ENCODE data around the gene KIF3B.
A peak's percentile ranks its signal among the peaks of the same experiment; 100 is the strongest.
"Not testable (repeated sequence)": the region's sequence is repeated elsewhere in the genome, so short reads cannot be mapped to it uniquely, and the experiment has no call there.

KIF3B gene

DNA sequence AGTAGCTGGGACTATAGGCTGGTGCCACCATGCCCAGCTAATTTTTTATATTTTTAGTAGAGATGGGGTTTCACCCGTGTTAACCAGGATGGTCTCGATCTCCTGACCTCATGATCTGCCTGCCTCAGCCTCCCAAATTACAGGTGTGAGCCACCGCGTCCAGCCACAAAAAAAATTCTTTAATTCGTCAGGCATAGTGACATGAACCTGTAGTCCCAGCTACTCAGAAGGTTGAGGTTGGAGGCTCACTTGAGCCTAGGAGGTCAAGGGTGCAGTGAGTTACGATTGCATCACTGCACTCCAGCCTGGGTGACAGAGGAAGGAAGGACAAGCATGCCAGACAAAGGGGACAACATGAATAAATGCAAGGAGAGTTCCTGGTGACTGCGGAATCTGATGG lies 61.2 kb downstream of the KIF3B start:
- Histone ChIP-seq H3K4me1 (ENCODE audit: insufficient read depth, insufficient read length) (peaks cover 5% of the 10 kb centered on the region), H3K4me3 (ENCODE audit: insufficient read length, low read depth) (no peak overlapping the region), H3K9me3 (ENCODE audit: insufficient read depth, low read length) (no peaks in the 10 kb centered on the region), H3K36me3 (ENCODE audit: insufficient read depth, insufficient read length, low read length) (peaks cover 8% of the 10 kb centered on the region), H3K27me3 (ENCODE audit: insufficient read depth, insufficient read length) (no peaks in the 10 kb centered on the region), H3K9ac (ENCODE audit: insufficient read length, low read depth) (no peak overlapping the region)
- DNase-seq (ENCODE audit: low read depth, low spot score), result no peak
- no peak for TF ChIP-seq SUZ12 (IDR thresholded peaks at IDR 0.05; ENCODE audit: extremely low read depth, insufficient read depth, insufficient read length)
- TF ChIP-seq YY1 (IDR thresholded peaks at IDR 0.05; ENCODE audit: insufficient read depth, insufficient read length), result no peak
- TF ChIP-seq ZNF274 (IDR thresholded peaks at IDR 0.05; ENCODE audit: low read depth, low read length), result no peak

DNA sequence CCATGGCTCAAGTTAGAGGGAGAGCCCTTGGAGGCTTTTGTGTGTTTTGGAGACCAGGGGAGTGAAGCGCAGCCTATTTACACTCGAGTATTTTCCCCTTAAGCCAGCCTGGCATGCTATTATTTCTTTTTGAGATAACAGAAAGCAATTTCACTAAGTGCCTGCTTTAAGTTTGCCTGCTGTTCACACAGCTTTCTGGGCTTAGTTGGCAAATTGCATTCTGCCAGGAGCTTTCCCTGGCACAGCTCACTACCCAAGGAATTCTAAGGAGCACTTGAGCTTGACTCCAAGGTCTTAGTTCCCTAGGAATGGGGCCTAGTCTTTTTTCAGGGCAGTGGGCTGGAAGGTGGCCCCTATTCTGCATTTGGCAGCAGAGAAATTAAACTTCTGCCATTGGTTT lies 61.7 kb downstream of the KIF3B start:
- TF ChIP-seq SUZ12 (IDR thresholded peaks at IDR 0.05; ENCODE audit: extremely low read depth, insufficient read depth, insufficient read length) (no peak), ZNF274 (IDR thresholded peaks at IDR 0.05; ENCODE audit: low read depth, low read length) (no peak)
- Histone ChIP-seq H3K9me3 (ENCODE audit: insufficient read depth, low read length) (no peaks in the 10 kb centered on the region), H3K9ac (ENCODE audit: insufficient read length, low read depth) (no peak overlapping the region), H3K4me1 (ENCODE audit: insufficient read depth, insufficient read length) (peaks cover 5% of the 10 kb centered on the region), H3K36me3 (ENCODE audit: insufficient read depth, insufficient read length, low read length) (peaks cover 3% of the 10 kb centered on the region), H3K4me3 (ENCODE audit: insufficient read length, low read depth) (no peak overlapping the region), H3K27me3 (ENCODE audit: insufficient read depth, insufficient read length) (no peaks in the 10 kb centered on the region)
- DNase-seq (ENCODE audit: low read depth, low spot score), result no peak

DNA sequence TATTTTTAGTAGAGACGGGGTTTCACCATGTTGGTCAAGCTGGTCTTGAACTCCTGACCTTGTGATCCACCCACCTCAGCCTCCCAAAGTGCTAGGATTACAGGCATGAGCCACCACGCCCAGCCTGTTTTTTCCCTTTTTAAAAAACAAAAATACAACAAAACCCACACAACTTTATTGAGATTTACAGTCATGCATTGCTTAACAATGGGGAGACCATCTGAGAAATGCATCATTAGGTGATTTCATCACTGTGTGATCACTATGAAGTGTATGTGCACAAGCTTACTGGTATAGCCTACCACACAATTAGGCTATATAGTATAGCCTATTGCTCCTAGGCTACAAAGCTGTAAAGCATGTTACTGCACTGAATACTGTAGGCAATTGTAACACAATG lies 63.6 kb downstream of the KIF3B start:
- H3K9ac ChIP-seq (ENCODE audit: insufficient read length, low read depth); DNase-seq (ENCODE audit: low read depth, low spot score); H3K4me3 ChIP-seq (ENCODE audit: insufficient read length, low read depth); H3K27me3 ChIP-seq (ENCODE audit: insufficient read depth, insufficient read length); H3K4me1 ChIP-seq (ENCODE audit: insufficient read depth, insufficient read length); H3K36me3 ChIP-seq (ENCODE audit: insufficient read depth, insufficient read length, low read length); H3K9me3 ChIP-seq (ENCODE audit: insufficient read depth, low read length): not testable (repeated sequence)

DNA sequence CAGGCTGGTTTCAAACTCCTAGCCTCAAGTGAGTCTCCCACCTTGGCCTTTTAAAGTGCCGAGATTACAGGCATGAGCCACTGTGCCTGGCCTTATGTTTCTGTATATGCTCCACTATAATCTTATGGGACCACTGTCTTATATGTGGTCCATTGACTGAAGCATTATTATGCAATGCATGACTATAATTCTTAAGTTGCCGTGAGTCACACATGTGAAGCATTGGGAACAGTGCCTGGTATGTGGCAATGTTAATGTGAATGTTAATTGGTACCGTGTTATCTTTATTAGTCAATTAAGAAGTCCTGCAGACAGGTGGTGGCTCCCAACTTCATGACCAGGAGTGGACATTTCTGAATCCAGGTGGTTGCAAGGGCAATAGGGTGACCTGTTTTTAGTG lies 66.0 kb downstream of the KIF3B start:
- Histone ChIP-seq H3K9me3 (ENCODE audit: insufficient read depth, low read length) (no peaks in the 10 kb centered on the region), H3K27me3 (ENCODE audit: insufficient read depth, insufficient read length) (no peaks in the 10 kb centered on the region), H3K4me1 (ENCODE audit: insufficient read depth, insufficient read length) (peaks cover 3% of the 10 kb centered on the region), H3K4me3 (ENCODE audit: insufficient read length, low read depth) (no peak overlapping the region), H3K36me3 (ENCODE audit: insufficient read depth, insufficient read length, low read length) (no peaks in the 10 kb centered on the region), H3K9ac (ENCODE audit: insufficient read length, low read depth) (no peak overlapping the region)
- DNase-seq (ENCODE audit: low read depth, low spot score), result no peak
- TF ChIP-seq ZNF274 (IDR thresholded peaks at IDR 0.05; ENCODE audit: low read depth, low read length) (no peak), SUZ12 (IDR thresholded peaks at IDR 0.05; ENCODE audit: extremely low read depth, insufficient read depth, insufficient read length) (no peak), YY1 (IDR thresholded peaks at IDR 0.05; ENCODE audit: insufficient read depth, insufficient read length) (no peak)

DNA sequence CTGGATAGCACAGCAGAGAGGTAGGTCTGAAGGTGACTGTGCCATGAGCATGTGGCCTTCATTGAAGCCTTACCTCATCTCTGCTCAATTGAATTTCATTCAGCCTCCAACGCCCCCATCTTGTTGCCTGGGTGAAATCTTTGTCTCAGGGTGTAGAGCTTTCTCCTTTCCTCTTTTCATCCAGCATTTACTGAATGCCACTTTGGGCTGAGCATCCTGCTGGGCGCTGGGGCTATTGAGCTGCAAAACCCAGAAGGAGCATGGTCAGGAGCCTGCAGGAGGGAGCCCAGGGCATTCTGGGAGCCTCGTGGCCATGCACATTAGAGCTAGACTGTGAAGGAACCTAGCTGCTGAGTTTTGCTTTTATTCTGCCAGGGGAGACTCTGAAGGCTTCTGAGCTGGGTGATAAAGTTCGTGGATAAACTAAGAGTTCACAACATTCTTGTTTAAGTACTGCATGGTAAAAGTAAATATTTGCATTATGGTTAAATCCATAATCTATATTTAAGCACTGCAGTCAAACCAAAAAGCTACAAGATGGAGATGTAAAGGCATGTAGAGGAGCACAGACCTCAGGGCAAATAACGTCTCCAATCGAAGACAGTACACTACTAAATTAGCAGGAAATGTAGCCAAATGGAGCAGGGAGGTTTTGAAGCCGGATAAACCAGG lies 67.5 kb downstream of the KIF3B start:
- peak; percentile 20 for DNase-seq (ENCODE audit: low read depth, low spot score)
- no peak overlapping the region for H3K4me3 ChIP-seq (ENCODE audit: insufficient read length, low read depth)
- H3K4me1 ChIP-seq (ENCODE audit: insufficient read depth, insufficient read length), result no peaks in the 10 kb centered on the region
- TF ChIP-seq SUZ12 (IDR thresholded peaks at IDR 0.05; ENCODE audit: extremely low read depth, insufficient read depth, insufficient read length), result no peak
- no peak for TF ChIP-seq ZNF274 (IDR thresholded peaks at IDR 0.05; ENCODE audit: low read depth, low read length)
- no peak for TF ChIP-seq YY1 (IDR thresholded peaks at IDR 0.05; ENCODE audit: insufficient read depth, insufficient read length)
- no peaks in the 10 kb centered on the region for H3K36me3 ChIP-seq (ENCODE audit: insufficient read depth, insufficient read length, low read length)
- no peaks in the 10 kb centered on the region for H3K9me3 ChIP-seq (ENCODE audit: insufficient read depth, low read length)
- no peaks in the 10 kb centered on the region for H3K27me3 ChIP-seq (ENCODE audit: insufficient read depth, insufficient read length)
- peak overlapping the region; percentile 1 for H3K9ac ChIP-seq (ENCODE audit: insufficient read length, low read depth)

DNA sequence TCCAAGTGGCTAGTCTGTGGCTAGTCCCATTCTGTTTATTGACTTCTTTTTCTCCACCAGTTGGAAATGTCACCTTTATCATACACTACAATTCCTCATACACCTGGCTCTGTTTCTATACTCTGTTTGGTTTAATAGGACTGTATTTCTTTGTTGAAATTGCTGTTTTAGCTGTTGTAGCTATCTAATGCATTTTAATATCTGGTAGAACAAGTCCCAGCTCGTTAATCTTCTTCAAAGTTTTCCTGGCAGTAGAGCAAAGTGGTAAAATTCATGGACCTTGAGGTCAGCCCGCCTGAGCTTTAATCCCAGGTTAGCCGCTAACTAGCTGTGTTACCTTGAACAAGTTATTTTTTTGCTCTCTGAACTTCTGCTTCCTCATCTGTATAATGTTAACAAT lies 70.8 kb downstream of the KIF3B start:
- TF ChIP-seq SUZ12 (IDR thresholded peaks at IDR 0.05; ENCODE audit: extremely low read depth, insufficient read depth, insufficient read length) (no peak), ZNF274 (IDR thresholded peaks at IDR 0.05; ENCODE audit: low read depth, low read length) (no peak), YY1 (IDR thresholded peaks at IDR 0.05; ENCODE audit: insufficient read depth, insufficient read length) (no peak)
- Histone ChIP-seq H3K9me3 (ENCODE audit: insufficient read depth, low read length) (no peaks in the 10 kb centered on the region), H3K9ac (ENCODE audit: insufficient read length, low read depth) (no peak overlapping the region), H3K4me1 (ENCODE audit: insufficient read depth, insufficient read length) (no peaks in the 10 kb centered on the region), H3K4me3 (ENCODE audit: insufficient read length, low read depth) (no peak overlapping the region), H3K27me3 (ENCODE audit: insufficient read depth, insufficient read length) (no peaks in the 10 kb centered on the region), H3K36me3 (ENCODE audit: insufficient read depth, insufficient read length, low read length) (no peaks in the 10 kb centered on the region)
- DNase-seq (ENCODE audit: low read depth, low spot score), result no peak

DNA sequence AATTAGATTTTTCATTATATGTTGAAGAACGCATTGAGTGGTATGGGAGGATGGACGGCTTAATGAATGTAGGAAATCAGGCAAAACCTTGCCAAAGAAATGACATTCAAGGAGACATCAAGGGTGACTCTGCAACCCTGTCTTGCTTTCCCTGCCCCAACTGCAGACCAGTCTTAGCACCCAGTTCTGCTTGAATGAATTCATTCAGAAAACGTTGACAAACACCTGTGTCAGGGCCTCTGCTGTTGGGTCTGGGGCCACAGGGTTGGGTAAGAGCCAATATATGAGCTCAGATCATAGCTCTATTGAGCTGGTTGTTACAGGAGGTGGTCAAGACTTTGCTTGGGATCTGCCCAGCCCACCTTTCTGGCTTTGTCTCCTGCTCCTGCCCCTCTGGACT lies 73.0 kb downstream of the KIF3B start:
- Histone ChIP-seq H3K9me3 (ENCODE audit: insufficient read depth, low read length) (no peaks in the 10 kb centered on the region), H3K36me3 (ENCODE audit: insufficient read depth, insufficient read length, low read length) (no peaks in the 10 kb centered on the region)

More for the DNA sequence above, 73.0 kb downstream of the KIF3B start:
- TF ChIP-seq YY1 (IDR thresholded peaks at IDR 0.05; ENCODE audit: insufficient read depth, insufficient read length), result no peak
- no peak for TF ChIP-seq ZNF274 (IDR thresholded peaks at IDR 0.05; ENCODE audit: low read depth, low read length)
- no peak for TF ChIP-seq SUZ12 (IDR thresholded peaks at IDR 0.05; ENCODE audit: extremely low read depth, insufficient read depth, insufficient read length)
- H3K27me3 ChIP-seq (ENCODE audit: insufficient read depth, insufficient read length), result no peaks in the 10 kb centered on the region
- no peak for DNase-seq (ENCODE audit: low read depth, low spot score)
- no peak overlapping the region for H3K4me3 ChIP-seq (ENCODE audit: insufficient read length, low read depth)
- H3K9ac ChIP-seq (ENCODE audit: insufficient read length, low read depth), result no peak overlapping the region
- H3K4me1 ChIP-seq (ENCODE audit: insufficient read depth, insufficient read length), result no peaks in the 10 kb centered on the region

Data from NT2/D1 (cell line).